Smooth muscle cell (in vitro differentiated cells): ENCODE results near the gene HNRNPC. TPM values are rescaled to one million over a fixed set of nuclear protein-coding genes. Genes with fewer than 3 reads are reported as not detected.

Experiments
- DNase-seq: peaks from one replicate; lab custom pipeline; 2025; ENCODE audit not compliant: unreplicated experiment; lab: John Stamatoyannopoulos, UW
- H2AFZ ChIP-seq: fragments of 200-600 bp; sonication (generic); 2 replicates; pipeline ENCODE4 v1.6.0; 2016; ENCODE audit warnings: antibody characterized with exemption, low read depth, mild to moderate bottlenecking
- H3F3A ChIP-seq: fragments of 200-600 bp; sonication (generic); 2 replicates; pipeline ENCODE4 v1.6.0; 2017; ENCODE audit warnings: antibody characterized with exemption, low read depth
- H3K27ac ChIP-seq: fragments of 200-600 bp; sonication (generic); 2 replicates; pipeline ENCODE4 v1.5.1; 2016; ENCODE audit warnings: low read depth, mild to moderate bottlenecking
- H3K27me3 ChIP-seq: fragments of 200-600 bp; sonication (generic); 2 replicates; pipeline ENCODE4 v1.6.1; 2016; ENCODE audit warnings: low read depth, mild to moderate bottlenecking
- H3K36me3 ChIP-seq: fragments of 200-600 bp; sonication (generic); 2 replicates; pipeline ENCODE4 v1.5.1; 2016; ENCODE audit warnings: low read depth
- H3K4me1 ChIP-seq: fragments of 200-600 bp; sonication (generic); 2 replicates; pipeline ENCODE4 v1.5.1; 2016; ENCODE audit warnings: low read depth
- H3K4me2 ChIP-seq: fragments of 200-600 bp; sonication (generic); 2 replicates; pipeline ENCODE4 v1.6.0; 2016; ENCODE audit warnings: mild to moderate bottlenecking
- H3K4me3 ChIP-seq: fragments of 200-600 bp; sonication (generic); 2 replicates; pipeline ENCODE4 v1.5.1; 2016; ENCODE audit warnings: mild to moderate bottlenecking
- H3K79me2 ChIP-seq: fragments of 200-600 bp; sonication (generic); 2 replicates; pipeline ENCODE4 v1.6.0; 2016; ENCODE audit warnings: low read depth, mild to moderate bottlenecking
- H3K9ac ChIP-seq: fragments of 200-600 bp; sonication (generic); 2 replicates; pipeline ENCODE4 v1.6.0; 2016; ENCODE audit warnings: low read depth
- H3K9me3 ChIP-seq: fragments of 200-600 bp; sonication (generic); replicated peaks from 2 replicates; pipeline ENCODE4 v1.5.1; 2016; ENCODE audit warnings: low read depth
- H4K20me1 ChIP-seq: fragments of 200-600 bp; sonication (generic); 2 replicates; pipeline ENCODE4 v1.6.0; 2016; ENCODE audit warnings: low read depth
- CTCF ChIP-seq: fragments of 200-600 bp; sonication (generic); IDR thresholded peaks from 2 replicates; pipeline ENCODE4 v1.5.1; 2017; ENCODE audit warnings: borderline replicate concordance, mild to moderate bottlenecking, antibody characterized with exemption; ENCODE audit not compliant: insufficient read depth, poor library complexity, severe bottlenecking
- WGBS: methylation state at CpG from one replicate; pipeline ENCODE4 v1.1.7; 2016; ENCODE audit warnings: low lambda C conversion rate; 5-methylcytosine and 5-hydroxymethylcytosine counted together
- polyA plus RNA-seq: library from polyadenylated mRNA; unstranded; fragments of >200 nt; fragmentation: Nextera tagmentation; extraction: Ambion mirVana; gene quantifications from 2 replicates; pipeline ENCODE4 v1.2.1, GENCODE V29; 2016
- total RNA-seq: library from RNA; depleted of rRNA; stranded (reverse); fragments of >200 nt; gene quantifications from 2 replicates; pipeline ENCODE4 v1.2.3, GENCODE V29; 2014

The HNRNPC gene
- total and polyA plus RNA-seq, 2 experiments from 2014 or later = 408 to 514 TPM

GRCh38 chr14:21267431-21267845 is 1.8 kb downstream of the HNRNPC start:
- H4K20me1 ChIP-seq = peaks cover 67% of the 10 kb centered on the region
- H3K4me1 ChIP-seq = peaks cover 60% of the 10 kb centered on the region
- peak overlapping the region; percentile 97 for H3K4me3 ChIP-seq
- H3K9me3 ChIP-seq = no peaks in the 10 kb centered on the region
- H3K4me2 ChIP-seq = peak overlapping the region; percentile 100
- peaks cover 68% of the 10 kb centered on the region for H3K79me2 ChIP-seq
- peaks cover 45% of the 10 kb centered on the region for H3F3A ChIP-seq
- no peak for TF ChIP-seq CTCF
- H3K9ac ChIP-seq = peak overlapping the region; percentile 99
- H3K36me3 ChIP-seq = peaks cover 5% of the 10 kb centered on the region
- 2% methylated on average over 10 of the region's 10 CpGs for WGBS
- H3K27ac ChIP-seq = peak overlapping the region; percentile 89
- H3K27me3 ChIP-seq = no peaks in the 10 kb centered on the region
- H2AFZ ChIP-seq = no peak overlapping the region
- no peak for DNase-seq

GRCh38 chr14:21264025-21264801 is 5.0 kb downstream of the HNRNPC start:
- H3K79me2 ChIP-seq = peaks cover 100% of the 10 kb centered on the region
- peaks cover 50% of the 10 kb centered on the region for H3F3A ChIP-seq
- H3K4me3 ChIP-seq = peak overlapping the region; percentile 5
- no peak for TF ChIP-seq CTCF
- peaks cover 72% of the 10 kb centered on the region for H3K4me1 ChIP-seq
- H3K9ac ChIP-seq = peak overlapping the region; percentile 30
- no peak for DNase-seq
- H3K9me3 ChIP-seq = no peaks in the 10 kb centered on the region
- no peak overlapping the region for H2AFZ ChIP-seq
- WGBS = 56% methylated on average over 4 of the region's 4 CpGs
- H3K27ac ChIP-seq = peak overlapping the region; percentile 89
- H3K4me2 ChIP-seq = peak overlapping the region; percentile 100
- peaks cover 13% of the 10 kb centered on the region for H3K36me3 ChIP-seq
- H3K27me3 ChIP-seq = no peaks in the 10 kb centered on the region
- H4K20me1 ChIP-seq = peaks cover 100% of the 10 kb centered on the region

- no peak for DNase-seq
- peak overlapping the region; percentile 89 for H3K27ac ChIP-seq
Measured at GRCh38 chr14:21263284-21264024, 5.8 kb downstream of the HNRNPC start.

More at GRCh38 chr14:21263284-21264024, 5.8 kb downstream of the HNRNPC start:
- no peaks in the 10 kb centered on the region for H3K9me3 ChIP-seq
- peaks cover 56% of the 10 kb centered on the region for H3F3A ChIP-seq
- peak overlapping the region; percentile 16 for H3K4me3 ChIP-seq
- no peak overlapping the region for H2AFZ ChIP-seq
- H3K79me2 ChIP-seq = peaks cover 100% of the 10 kb centered on the region
- no peaks in the 10 kb centered on the region for H3K27me3 ChIP-seq
- WGBS = 63% methylated on average over 5 of the region's 5 CpGs
- H3K4me2 ChIP-seq = peak overlapping the region; percentile 100
- TF ChIP-seq CTCF = no peak
- peaks cover 100% of the 10 kb centered on the region for H4K20me1 ChIP-seq
- H3K9ac ChIP-seq = peak overlapping the region; percentile 30
- peaks cover 79% of the 10 kb centered on the region for H3K4me1 ChIP-seq
- H3K36me3 ChIP-seq = peaks cover 13% of the 10 kb centered on the region
